Measurements from ENCODE around the gene DOCK10. TPM values are rescaled to one million over a fixed set of nuclear protein-coding genes. Genes with fewer than 3 reads are reported as not detected.

DOCK10 gene
- total and polyA plus RNA-seq, 9 of the 15 experiments (the other 6 are each of a cell fraction or from before 2014, with no cell fraction given): 0.01 to 0.87 (median 0.18) TPM

- Histone ChIP-seq H3K9me3 (replicated peaks; ENCODE audit: control insufficient read depth, insufficient read depth, low read depth, low read length) (no peaks in the 10 kb centered on the region), H3K27me3 (ENCODE audit: control insufficient read depth in 2 of 2, insufficient read depth in 2 of 2, low read length in 2 of 2) (no peaks in the 10 kb centered on the region), H2AFZ (ENCODE audit: low read depth, low read length) (no peak overlapping the region), H3K4me1 (replicated peaks in 1 of 2; ENCODE audit: control insufficient read depth in 2 of 2, insufficient read depth in 2 of 2, low read length in 2 of 2) (no peaks in the 10 kb centered on the region), H3K27ac (ENCODE audit: extremely low read depth, low read depth, low read length) (no peak overlapping the region), H3K79me2 (ENCODE audit: control insufficient read depth, insufficient read depth, low read length) (no peaks in the 10 kb centered on the region), H3K36me3 (ENCODE audit: control insufficient read depth, insufficient read depth, low read length) (no peaks in the 10 kb centered on the region), H3K9me1 (ENCODE audit: control insufficient read depth, insufficient read depth, low read length) (no peaks in the 10 kb centered on the region), H3K9ac (ENCODE audit: insufficient read depth in 1 of 2, low read depth in 2 of 2, low read length in 2 of 2) (no peak overlapping the region), H3K4me2 (ENCODE audit: insufficient read depth, low read length) (no peak overlapping the region), H3K4me3 (no peak overlapping the region), H4K20me1 (replicated peaks; ENCODE audit: control insufficient read depth, insufficient read depth, low read length) (no peaks in the 10 kb centered on the region)
- FAIRE-seq (no peak), DNase-seq (ENCODE audit: extremely low read depth in 1 of 4, low spot score in 3 of 4) (no peak), ATAC-seq (no peak)
- TF ChIP-seq SAFB (IDR thresholded peaks at IDR 0.05; ENCODE audit: borderline replicate concordance, low read depth, low read length) (no peak), CBX8 (IDR thresholded peaks at IDR 0.05; ENCODE audit: borderline replicate concordance, extremely low read depth, low read depth, low read length, poor library complexity, severe bottlenecking) (no peak), ELF2 (CRISPR knock-in tag; IDR thresholded peaks at IDR 0.05) (no peak), FOXK1 (CRISPR knock-in tag; IDR thresholded peaks at IDR 0.05; ENCODE audit: borderline replicate concordance) (no peak), DEAF1 (CRISPR knock-in tag; IDR thresholded peaks at IDR 0.05) (no peak), EHMT2 (IDR thresholded peaks at IDR 0.05) (no peak), TSC22D4 (tag; IDR thresholded peaks at IDR 0.05) (no peak), NR4A1 (CRISPR knock-in tag; IDR thresholded peaks at IDR 0.05) (no peak), NR4A1 (tag; IDR thresholded peaks at IDR 0.05) (no peak), TAF9B (IDR thresholded peaks at IDR 0.05; ENCODE audit: partially characterized antibody) (no peak), POLR3A (IDR thresholded peaks at IDR 0.05; ENCODE audit: borderline replicate concordance, extremely low read depth, insufficient read depth, insufficient read length) (no peak), TBL1XR1 (IDR thresholded peaks at IDR 0.05; ENCODE audit: low read length in 2 of 2) (no peak), TFE3 (CRISPR knock-in tag; IDR thresholded peaks at IDR 0.05) (no peak), ARNT (IDR thresholded peaks at IDR 0.05) (no peak), ZC3H4 (CRISPR knock-in tag; IDR thresholded peaks at IDR 0.05; ENCODE audit: borderline replicate concordance) (no peak), SAP30 (IDR thresholded peaks at IDR 0.05; ENCODE audit: borderline replicate concordance, insufficient read depth, low read depth, low read length, poor library complexity, severe bottlenecking) (no peak), ZNF77 (CRISPR knock-in tag; IDR thresholded peaks at IDR 0.05) (no peak), BCL6 (CRISPR knock-in tag; IDR thresholded peaks at IDR 0.05) (no peak), ZFX (CRISPR knock-in tag; IDR thresholded peaks at IDR 0.05) (no peak), SRF (CRISPR knock-in tag; IDR thresholded peaks at IDR 0.05) (no peak)
- ChIA-PET CTCF (ENCODE audit: low intra/inter-chr PET ratio) (no interaction called here), POLR2A (no interaction called here)
- WGBS (ENCODE audit: insufficient coverage, low coverage, missing lambda C conversion rate): 0% methylated on average over 2 of the region's 4 CpGs
- in situ Hi-C loops (cut with MboI) (no loop called here), intact Hi-C loops (cut with micrococcal nuclease) (no loop called here)
- BruUV-seq (replicated peaks): no TSS peak
These were observed 71.1 kb downstream of the DOCK10 start for GRCh38 chr2:224971214-224971613.

All from K562 (cell line).